Measurements from ENCODE around the gene LMNTD2.
A peak's percentile ranks its signal among the peaks of the same experiment; 100 is the strongest.

The LMNTD2 gene

DNA sequence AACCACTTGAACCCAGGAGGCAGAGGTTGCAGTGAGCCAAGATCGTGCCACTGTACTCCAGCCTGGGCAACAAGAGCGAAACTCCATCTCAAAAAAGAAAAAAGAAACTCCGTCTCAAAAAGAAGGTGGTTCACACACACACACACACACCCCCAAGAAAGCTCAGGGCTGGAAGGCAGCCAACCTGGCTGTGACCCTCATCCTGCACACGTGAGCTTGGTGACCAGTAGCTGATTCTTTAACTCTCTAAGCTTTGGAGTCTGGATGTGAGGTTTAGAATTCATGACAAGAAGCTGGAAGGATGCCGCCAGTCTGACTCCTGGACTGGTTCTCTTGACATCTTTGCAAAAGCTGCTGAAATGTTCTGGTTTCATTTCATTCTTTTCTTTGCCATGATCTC, 51.6 kb downstream of the LMNTD2 start:
- no peak for DNase-seq

DNA sequence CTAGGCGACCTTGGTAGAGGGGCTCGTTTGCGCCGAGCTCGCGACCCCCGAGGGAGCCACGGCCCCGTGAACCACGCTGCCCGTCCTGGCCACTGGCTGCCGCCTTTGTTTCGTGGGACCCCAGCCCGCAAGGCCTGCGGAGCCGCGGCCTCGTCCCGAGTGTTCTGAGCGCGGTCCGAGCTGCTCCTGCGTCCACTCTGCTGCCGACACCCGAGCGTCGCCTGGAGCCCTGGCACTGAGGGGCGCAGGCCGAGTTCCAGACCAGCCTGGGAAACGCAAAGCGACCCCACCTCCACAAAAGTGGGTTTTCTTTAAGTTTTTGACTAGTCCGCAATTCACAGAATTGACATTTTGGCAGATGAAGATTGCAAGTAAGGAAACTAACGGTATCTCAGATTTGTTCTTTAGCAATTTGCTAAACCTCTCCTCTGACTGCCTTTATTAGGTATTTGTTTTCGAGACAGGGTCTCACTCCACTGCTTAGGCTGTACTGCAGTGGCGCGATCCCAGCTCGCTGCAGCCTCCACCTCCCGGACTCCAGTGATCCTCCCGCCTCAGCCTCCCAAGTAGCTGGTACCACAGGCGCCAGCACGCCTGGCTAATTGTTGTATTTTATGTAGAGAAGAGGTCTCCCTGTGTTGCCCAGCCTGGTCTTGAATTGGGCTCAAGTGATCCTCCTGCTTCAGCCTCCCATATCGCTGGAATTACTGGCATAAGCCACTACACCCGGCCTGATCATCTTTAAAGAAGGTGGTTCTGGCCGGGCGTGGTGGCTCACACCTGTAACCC, 52.6 kb downstream of the LMNTD2 start:
- no peak for DNase-seq

DNA sequence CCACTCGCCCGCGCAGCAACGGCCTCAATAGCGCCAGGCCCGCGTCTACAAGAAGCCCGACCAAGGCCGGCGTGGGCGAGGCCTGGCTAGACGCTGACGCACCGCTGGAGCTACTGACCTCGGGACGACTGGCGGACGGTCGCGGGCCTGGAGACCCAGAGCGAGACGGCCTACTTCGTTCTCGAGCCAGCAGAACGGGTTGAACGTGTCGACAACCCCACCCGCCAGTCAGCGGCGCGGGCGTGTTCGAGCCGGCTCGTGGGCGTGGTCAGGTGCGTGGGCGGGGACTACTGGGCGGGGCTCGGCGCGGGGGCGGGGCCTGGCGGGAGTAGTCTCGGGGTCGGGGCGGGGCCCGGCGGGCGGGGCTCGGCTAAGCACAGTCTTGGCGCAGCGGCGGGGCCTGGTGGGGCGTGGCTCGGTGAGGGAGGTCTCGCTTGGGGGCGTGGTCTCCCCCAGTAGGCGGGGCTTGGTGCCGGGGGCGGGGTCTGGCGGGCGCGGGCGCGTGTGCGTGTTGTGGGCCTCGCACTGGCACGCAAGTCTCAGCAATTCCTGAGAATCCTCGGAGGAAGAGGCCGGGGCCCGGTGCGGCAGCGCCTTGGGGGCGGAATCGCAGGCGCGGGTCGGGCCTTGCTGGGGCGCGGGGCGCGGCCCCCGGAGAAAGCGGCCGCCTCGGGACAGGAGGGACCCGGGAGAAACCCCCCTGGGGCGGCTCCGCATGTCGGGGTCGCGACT, 53.4 kb downstream of the LMNTD2 start, which contains the start of gene RNH1:
Gene RNH1 (minus strand): TSS at position 248 of the 732 bp plus-strand sequence. CDS start 5,080 bp downstream, outside the sequence.
- DNase-seq, result peak; percentile 62 to 76

DNA sequence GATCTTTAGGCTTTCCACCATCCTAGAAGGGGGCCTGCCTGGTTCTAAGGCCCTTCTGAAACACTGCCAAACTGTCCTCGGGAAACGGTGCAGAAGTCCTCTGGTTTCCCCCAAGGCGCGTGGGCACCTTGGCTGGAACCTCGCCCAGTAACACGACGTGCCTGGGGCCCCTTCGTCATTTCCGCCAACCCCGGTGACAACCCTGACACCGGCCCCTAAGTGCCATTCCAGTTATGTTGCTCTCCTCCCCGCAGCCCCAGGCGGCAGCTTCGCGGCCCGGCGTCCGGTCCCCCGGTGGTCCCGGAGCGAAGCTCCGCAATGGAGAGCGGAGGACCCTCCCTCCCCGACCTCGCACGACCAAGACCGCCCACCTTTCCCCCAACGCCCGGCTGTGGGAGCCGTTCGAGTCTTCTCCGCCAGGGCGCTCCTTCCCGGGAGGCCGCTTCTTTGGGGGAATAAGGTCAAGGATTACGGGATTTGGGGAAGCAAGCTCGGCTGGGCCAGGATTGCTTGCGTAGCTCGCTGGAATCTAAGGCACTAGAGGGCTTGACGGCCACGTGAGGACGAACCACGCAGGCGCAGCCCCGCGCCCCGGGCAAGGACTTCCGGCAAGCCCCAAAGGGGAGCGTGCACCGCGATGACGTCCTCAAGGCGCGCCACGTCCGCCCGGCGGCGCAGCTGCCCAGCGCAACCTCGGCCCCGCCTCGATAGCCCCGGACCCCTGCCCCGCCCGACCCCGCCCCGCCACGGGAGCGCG, 54.1 kb downstream of the LMNTD2 start:
- peak; percentile 67 to 77 for DNase-seq

DNA sequence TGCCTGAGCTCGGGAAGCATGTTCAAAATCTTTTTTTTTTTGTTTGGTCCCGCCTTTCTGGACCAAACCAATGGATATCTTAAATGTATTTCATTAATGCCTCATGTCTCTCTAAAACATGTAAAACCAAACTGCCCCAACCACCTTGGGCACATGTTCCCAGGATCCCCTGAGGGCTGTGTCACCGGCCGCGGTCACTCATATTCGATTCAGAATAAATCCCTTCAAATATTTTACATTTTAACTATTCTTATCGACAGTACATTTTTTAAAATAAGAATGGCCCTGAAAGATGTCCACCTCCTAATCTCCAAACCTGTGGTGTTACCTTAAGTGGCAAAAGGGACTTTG, 55.6 kb downstream of the LMNTD2 start:
- no peak for DNase-seq
